GM10266 (cell line): Measurements from ENCODE around the gene PKP1.

Experiments used
- DNase-seq: peaks from one replicate; pipeline ENCODE4 v3.0.0; 2012; ENCODE audit errors: extremely low spot score
- CTCF ChIP-seq: IDR thresholded peaks from 2 replicates; pipeline ENCODE4 v1.5.1; 2012; ENCODE audit warnings: mild to moderate bottlenecking, low read depth; ENCODE audit not compliant: control insufficient read depth, insufficient read depth; ENCODE audit errors: missing control alignments

Gene PKP1

DNA sequence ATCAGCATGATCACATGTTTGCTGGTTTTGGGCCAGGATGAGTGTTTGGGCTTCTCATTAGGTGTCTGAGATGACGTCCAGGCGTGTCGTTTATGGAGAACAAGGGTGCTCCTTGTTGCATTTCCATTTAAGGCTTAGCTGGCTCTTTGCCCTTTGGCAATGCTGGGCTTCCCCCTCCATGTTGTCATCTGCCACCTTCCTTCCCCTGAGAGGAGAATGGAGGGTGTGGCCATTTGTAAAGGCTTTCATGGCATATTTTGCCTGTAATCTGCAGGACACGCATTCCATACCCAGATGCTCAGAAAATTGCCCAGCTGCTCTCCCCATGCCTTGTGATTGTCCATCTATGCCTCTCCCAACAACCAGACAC lies 27.7 kb downstream of the PKP1 start:
- DNase-seq = no peak
- TF ChIP-seq CTCF = no peak

DNA sequence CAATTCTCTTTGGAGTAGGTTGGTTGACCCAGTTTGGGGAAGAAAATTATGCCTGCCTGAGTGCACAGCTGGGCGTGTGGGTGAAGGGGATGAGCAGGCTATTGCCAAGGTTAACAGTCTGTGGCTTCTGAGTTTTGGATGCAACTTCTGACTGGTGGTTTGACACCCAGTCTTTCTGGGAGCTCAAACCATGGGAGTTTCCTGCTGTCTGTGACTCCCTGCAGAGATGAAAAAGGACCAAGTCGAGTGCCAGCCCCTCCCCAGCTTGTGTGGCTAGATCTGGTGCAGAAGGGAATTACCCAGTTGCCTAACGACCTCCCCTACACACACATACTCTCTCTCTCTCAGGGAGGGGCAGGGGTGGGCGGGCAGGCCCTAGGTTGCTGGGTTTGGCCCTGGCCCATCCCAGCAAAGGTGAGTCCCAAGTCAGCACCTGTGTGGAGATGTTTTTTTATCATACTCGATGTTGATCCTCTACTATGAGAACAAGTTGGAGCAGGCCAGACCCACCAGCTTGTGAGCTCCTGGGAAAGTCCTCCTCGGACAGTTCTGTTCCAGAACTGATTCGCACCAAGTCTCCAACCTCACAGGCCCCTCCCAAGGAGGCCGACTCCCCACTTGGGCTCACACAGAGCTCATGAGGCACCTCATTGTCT lies 28.2 kb downstream of the PKP1 start:
- DNase-seq = no peak
- no peak for TF ChIP-seq CTCF

DNA sequence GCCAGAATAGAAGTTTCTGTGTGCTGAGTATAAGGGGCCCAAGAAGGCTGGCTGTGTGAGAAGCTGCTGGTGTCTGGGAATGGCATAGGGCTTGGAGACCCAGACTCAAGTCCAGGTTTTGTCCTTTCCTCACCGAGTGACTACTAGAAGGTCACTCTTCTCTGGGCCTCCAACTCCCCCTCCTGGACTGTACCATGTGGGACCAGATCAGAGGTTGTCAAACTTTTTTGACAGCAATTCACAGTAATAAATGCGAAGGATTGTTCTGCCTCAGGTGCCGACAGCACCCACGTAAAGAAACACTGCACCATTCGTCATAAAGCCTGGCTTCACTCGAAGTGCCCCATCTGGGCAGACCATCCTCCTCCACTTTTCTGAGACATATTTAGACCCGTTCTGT lies 29.0 kb downstream of the PKP1 start:
- TF ChIP-seq CTCF = no peak
- no peak for DNase-seq

DNA sequence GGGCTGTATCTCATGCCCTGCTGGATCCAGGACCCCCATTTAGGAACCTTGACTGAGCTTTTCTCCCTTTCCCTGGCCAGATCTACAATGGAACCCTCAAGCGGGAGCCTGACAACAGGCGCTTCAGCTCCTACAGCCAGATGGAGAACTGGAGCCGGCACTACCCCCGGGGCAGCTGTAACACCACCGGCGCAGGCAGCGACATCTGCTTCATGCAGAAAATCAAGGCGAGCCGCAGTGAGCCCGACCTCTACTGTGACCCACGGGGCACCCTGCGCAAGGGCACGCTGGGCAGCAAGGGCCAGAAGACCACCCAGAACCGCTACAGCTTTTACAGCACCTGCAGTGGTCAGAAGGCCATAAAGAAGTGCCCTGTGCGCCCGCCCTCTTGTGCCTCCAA lies 29.8 kb downstream of the PKP1 start:
- TF ChIP-seq CTCF = no peak
- no peak for DNase-seq

DNA sequence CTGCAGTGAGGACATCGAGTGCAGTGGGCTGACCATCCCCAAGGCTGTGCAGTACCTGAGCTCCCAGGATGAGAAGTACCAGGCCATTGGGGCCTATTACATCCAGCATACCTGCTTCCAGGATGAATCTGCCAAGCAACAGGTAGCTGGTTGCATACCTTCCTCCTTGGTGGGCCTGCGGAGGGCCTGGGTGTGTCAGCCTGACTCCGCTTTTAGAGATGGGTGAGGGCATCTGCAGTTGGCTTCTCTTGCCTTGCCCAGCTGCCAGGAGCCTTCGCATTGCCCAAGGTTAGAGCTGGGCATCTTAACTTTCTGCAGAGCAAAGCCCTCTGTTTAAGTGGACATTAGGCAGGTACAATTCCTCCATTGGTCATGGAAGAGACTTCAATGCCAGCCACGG lies 33.2 kb downstream of the PKP1 start:
- no peak for TF ChIP-seq CTCF
- no peak for DNase-seq

DNA sequence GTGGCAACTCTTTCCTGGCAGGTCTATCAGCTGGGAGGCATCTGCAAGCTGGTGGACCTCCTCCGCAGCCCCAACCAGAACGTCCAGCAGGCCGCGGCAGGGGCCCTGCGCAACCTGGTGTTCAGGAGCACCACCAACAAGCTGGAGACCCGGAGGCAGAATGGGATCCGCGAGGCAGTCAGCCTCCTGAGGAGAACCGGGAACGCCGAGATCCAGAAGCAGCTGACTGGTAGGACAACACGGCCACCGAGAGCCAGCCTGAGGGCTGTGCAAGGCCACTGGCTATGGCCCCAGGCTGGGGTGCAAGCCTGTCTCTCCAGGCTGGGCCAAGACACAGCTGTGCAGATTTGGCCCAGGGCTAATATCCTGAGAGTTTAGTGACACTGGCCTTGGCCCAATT lies 34.2 kb downstream of the PKP1 start:
- no peak for DNase-seq
- TF ChIP-seq CTCF = no peak

DNA sequence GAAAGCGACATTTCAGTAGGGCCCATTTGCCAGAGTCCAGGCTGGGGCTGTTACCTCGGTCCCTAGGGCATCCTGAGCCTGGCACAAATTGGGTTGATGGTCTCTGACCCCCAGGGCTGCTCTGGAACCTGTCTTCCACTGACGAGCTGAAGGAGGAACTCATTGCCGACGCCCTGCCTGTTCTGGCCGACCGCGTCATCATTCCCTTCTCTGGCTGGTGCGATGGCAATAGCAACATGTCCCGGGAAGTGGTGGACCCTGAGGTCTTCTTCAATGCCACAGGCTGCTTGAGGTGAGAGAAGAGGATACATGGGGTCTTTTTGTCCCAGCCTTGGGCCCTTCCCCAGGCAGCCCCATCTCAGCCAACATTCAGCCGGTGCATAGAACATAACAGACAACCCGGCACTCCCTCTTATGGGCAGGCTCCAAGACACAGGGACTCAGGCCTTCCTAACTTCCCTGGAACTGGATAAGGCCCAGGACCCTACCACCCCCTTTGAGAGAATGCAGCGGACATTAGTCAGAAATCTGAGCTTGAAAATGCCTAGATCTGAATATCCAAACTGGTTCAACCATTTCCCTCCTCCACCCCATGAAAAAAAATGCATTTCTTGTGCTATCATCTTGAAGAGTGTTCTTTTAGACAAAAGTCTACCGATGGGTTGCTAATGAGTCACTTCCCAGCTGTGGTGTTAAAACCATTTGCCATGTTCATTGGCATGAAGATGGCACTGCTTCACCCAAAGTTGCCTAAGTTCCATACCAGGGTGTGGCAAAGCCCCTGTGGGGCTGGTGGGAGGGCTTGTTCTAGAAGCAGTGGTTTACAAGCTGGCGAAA lies 35.4 kb downstream of the PKP1 start:
- no peak for TF ChIP-seq CTCF
- no peak for DNase-seq
